H1 (cell line): ENCODE data around the gene GTF2H1. TPM values are rescaled to one million over a fixed set of nuclear protein-coding genes. Genes with fewer than 3 reads are reported as not detected.
A peak's percentile ranks its signal among the peaks of the same experiment; 100 is the strongest.

Experiments used
- CTCF ChIA-PET: fragments of 300-600 bp; sonication (Branson Sonifier 250); formaldehyde crosslinking; loops from one replicate; lab custom pipeline; 2021; ENCODE audit not compliant: partially characterized antibody; lab: Charles Lee
- POLR2A ChIA-PET: fragments of 300-600 bp; sonication (Branson Sonifier 250); formaldehyde crosslinking; loops from one replicate; lab custom pipeline; 2021; ENCODE audit warnings: inconsistent platforms; ENCODE audit not compliant: partially characterized antibody; lab: Charles Lee
- DNase-seq, 2 experiments: peaks; one replicate each; pipeline versions ENCODE4 v3.0.0 to v3.0.0-alpha.2; 2010 to 2022; ENCODE audit warnings: low spot score in 2 of 2, low read depth in 1 of 2, mixed read lengths in 1 of 2
- FAIRE-seq: peaks from 2 replicates; lab custom pipeline; 2011; peaks lifted over from hg19 to GRCh38; lab: Jason Lieb, UNC
- H2AFZ ChIP-seq: 2 replicates; pipeline ENCODE4 v1.8.1; 2012; ENCODE audit warnings: low read length, inconsistent platforms
- H2AK5ac ChIP-seq: 2 replicates; pipeline ENCODE4 v1.6.1; 2013; ENCODE audit warnings: low read depth, low read length
- H2BK120ac ChIP-seq: replicated peaks from 2 replicates; pipeline ENCODE3; 2013; ENCODE audit warnings: low read depth, low read length, inconsistent platforms
- H2BK12ac ChIP-seq: 2 replicates; pipeline ENCODE4 v1.6.1; 2013; ENCODE audit warnings: low read depth, low read length
- H2BK15ac ChIP-seq: 2 replicates; pipeline ENCODE4 v1.6.1; 2013; ENCODE audit warnings: low read length
- H2BK20ac ChIP-seq: 2 replicates; pipeline ENCODE4 v1.6.1; 2013; ENCODE audit warnings: low read length
- H2BK5ac ChIP-seq: 2 replicates; pipeline ENCODE4 v1.6.1; 2013; ENCODE audit warnings: low read depth, low read length
- H3K14ac ChIP-seq: 2 replicates; pipeline ENCODE4 v1.6.1; 2013; ENCODE audit warnings: inconsistent platforms; ENCODE audit not compliant: insufficient read length
- H3K18ac ChIP-seq: 2 replicates; pipeline ENCODE4 v1.6.1; 2013; ENCODE audit warnings: low read length; ENCODE audit errors: extremely low read depth
- H3K23ac ChIP-seq: 2 replicates; pipeline ENCODE4 v1.6.1; 2013; ENCODE audit warnings: inconsistent platforms; ENCODE audit not compliant: insufficient read length
- H3K23me2 ChIP-seq: 2 replicates; pipeline ENCODE4 v1.6.1; 2013; ENCODE audit warnings: low read depth, low read length
- H3K27ac ChIP-seq: 2 replicates; pipeline ENCODE4 v1.6.1; 2011; ENCODE audit warnings: low read depth, low read length, inconsistent platforms
- H3K27me3 ChIP-seq, 4 experiments: replicated peaks in 1 of 4; 1 replicate in 1 of 4; 2 replicates in 3 of 4; pipeline versions ENCODE4 v1.6.1 to v1.8.1; 2011 to 2013; ENCODE audit warnings: low read length in 3 of 4, mild to moderate bottlenecking in 3 of 4, inconsistent platforms in 2 of 4, mixed read lengths in 2 of 4, moderate library complexity in 1 of 4; ENCODE audit not compliant: control insufficient read depth in 3 of 4, insufficient read depth in 3 of 4; ENCODE audit errors: extremely low read depth in 1 of 4
- H3K36me3 ChIP-seq, 4 experiments: 2 replicates each; pipeline versions ENCODE4 v1.6.1 to v1.8.1; 2011 to 2013; ENCODE audit warnings: mild to moderate bottlenecking in 4 of 4, low read length in 3 of 4, moderate library complexity in 2 of 4, control low read depth in 1 of 4, inconsistent platforms in 1 of 4; ENCODE audit not compliant: insufficient read depth in 4 of 4, control insufficient read depth in 2 of 4
- H3K4ac ChIP-seq: replicated peaks from 2 replicates; pipeline ENCODE3; 2013; ENCODE audit warnings: low read length, low read depth, mixed read lengths, inconsistent platforms; ENCODE audit not compliant: insufficient read length
- H3K4me1 ChIP-seq, 4 experiments: replicated peaks in 1 of 4; 1 replicate in 1 of 4; 2 replicates in 3 of 4; pipeline versions ENCODE4 v1.6.1 to v1.8.1; 2011 to 2013; ENCODE audit warnings: low read length in 3 of 4, inconsistent platforms in 2 of 4, mixed read lengths in 1 of 4; ENCODE audit not compliant: insufficient read depth in 4 of 4, control insufficient read depth in 3 of 4
- H3K4me2 ChIP-seq, 2 experiments: 2 replicates each; pipeline versions ENCODE4 v1.6.1 to v1.8.1; 2011 to 2013; ENCODE audit warnings: low read depth in 2 of 2, low read length in 2 of 2, control low read depth in 1 of 2, inconsistent platforms in 1 of 2, mild to moderate bottlenecking in 1 of 2; ENCODE audit not compliant: insufficient read depth in 1 of 2
- H3K4me3 ChIP-seq, 4 experiments: fragments of 200-600, 300-600 bp in 1 of 4; sonication (generic), shearing (Covaris generic), sonication (Bioruptor Twin) in 1 of 4; 2 replicates each; pipeline versions ENCODE4 v1.5.1 to v1.8.1; 2011 to 2016; ENCODE audit warnings: low read length in 4 of 4, low read depth in 3 of 4, control low read depth in 2 of 4, inconsistent platforms in 2 of 4, mild to moderate bottlenecking in 2 of 4, mixed read lengths in 1 of 4, moderate library complexity in 1 of 4; ENCODE audit not compliant: insufficient read depth in 2 of 4; ENCODE audit errors: extremely low read depth in 1 of 4
- H3K56ac ChIP-seq: replicated peaks from 2 replicates; pipeline ENCODE3; 2013; ENCODE audit warnings: low read depth, mild to moderate bottlenecking, mixed read lengths, low read length, inconsistent platforms; ENCODE audit not compliant: insufficient read length
- H3K79me1 ChIP-seq: 2 replicates; pipeline ENCODE4 v1.6.1; 2013; ENCODE audit warnings: low read depth, low read length, control low read depth
- H3K79me2 ChIP-seq, 2 experiments: 2 replicates each; pipeline versions ENCODE4 v1.6.1 to v1.8.1; 2012 to 2013; ENCODE audit warnings: low read length in 2 of 2, mild to moderate bottlenecking in 2 of 2, inconsistent platforms in 1 of 2; ENCODE audit not compliant: insufficient read depth in 2 of 2, control insufficient read depth in 1 of 2
- H3K9ac ChIP-seq, 4 experiments: replicated peaks in 1 of 4; 1 replicate in 1 of 4; 2 replicates in 3 of 4; pipeline versions ENCODE4 v1.6.1 to v1.8.1; 2011 to 2013; ENCODE audit warnings: low read depth in 3 of 4, low read length in 3 of 4, control low read depth in 2 of 4, mild to moderate bottlenecking in 2 of 4, moderate library complexity in 2 of 4, inconsistent platforms in 1 of 4; ENCODE audit errors: extremely low read depth in 1 of 4
- H3K9me3 ChIP-seq, 2 experiments: 2 replicates each; pipeline versions ENCODE4 v1.6.1 to v1.8.1; 2012 to 2013; ENCODE audit warnings: mild to moderate bottlenecking in 2 of 2, moderate library complexity in 2 of 2, control low read depth in 1 of 2, inconsistent platforms in 1 of 2, low read depth in 1 of 2, low read length in 1 of 2, mixed read lengths in 1 of 2; ENCODE audit not compliant: insufficient read depth in 2 of 2
- H4K20me1 ChIP-seq, 2 experiments: replicated peaks in 1 of 2; 2 replicates each; pipeline versions ENCODE3 to v1.8.1; 2011 to 2013; ENCODE audit warnings: inconsistent platforms in 2 of 2, low read length in 2 of 2, mild to moderate bottlenecking in 1 of 2; ENCODE audit not compliant: insufficient read depth in 2 of 2, control insufficient read depth in 1 of 2
- H4K5ac ChIP-seq: 2 replicates; pipeline ENCODE4 v1.6.1; 2013; ENCODE audit warnings: low read length, low read depth, mixed read lengths, inconsistent platforms; ENCODE audit not compliant: insufficient read length
- H4K8ac ChIP-seq: 2 replicates; pipeline ENCODE4 v1.8.0; 2013; ENCODE audit warnings: mild to moderate bottlenecking, moderate library complexity, low read length, inconsistent platforms; ENCODE audit not compliant: insufficient read depth; ENCODE audit errors: extremely low read depth
- H4K91ac ChIP-seq: replicated peaks from 2 replicates; pipeline ENCODE3; 2013; ENCODE audit warnings: low read length, mixed read lengths, inconsistent platforms; ENCODE audit not compliant: insufficient read length
- SP1 ChIP-seq: IDR thresholded peaks from 2 replicates; pipeline ENCODE4 v1.6.1; 2011; ENCODE audit warnings: low read depth, low read length
- WGBS, 2 experiments: shearing (Covaris generic) in 1 of 2; methylation state at CpG; one replicate each; pipeline versions ENCODE4 v1.1.6 to v1.1.7; 2013 to 2015; ENCODE audit warnings: low lambda C conversion rate in 2 of 2, mixed read lengths in 2 of 2, inconsistent platforms in 1 of 2, low coverage in 1 of 2, missing lambda C conversion rate in 1 of 2; ENCODE audit not compliant: insufficient replicate concordance in 2 of 2, insufficient coverage in 1 of 2, insufficient read length in 1 of 2; ENCODE audit errors: extremely low coverage in 1 of 2, missing lambda C conversion rate in 1 of 2; 5-methylcytosine and 5-hydroxymethylcytosine counted together
- polyA plus RNA-seq, 7 experiments: library from polyadenylated mRNA; depleted of rRNA in 3 of 7; stranded (reverse) in 5 of 7; unstranded in 2 of 7; fragments of >200 nt in 5 of 7; fragments of 200-250 nt in 2 of 7; gene quantifications; 1 replicate in 5 of 7; 2 replicates in 1 of 7; 4 replicates in 1 of 7; pipeline versions ENCODE4 v1.2.1 to v1.2.3, GENCODE V29; 2011 to 2013; ENCODE audit warnings: missing spikeins in 2 of 7, mixed read lengths in 2 of 7
- total RNA-seq: library from RNA; stranded (reverse); fragmentation: NEBNext Ultra II Directional; extraction: Animal tissue kit (Norgen Biotek cat#: 25700); gene quantifications from 2 replicates; pipeline ENCODE4 v1.2.1, GENCODE V29; 2021

Gene GTF2H1
- total and polyA plus RNA-seq, 2 of the 8 experiments (the other 6 are each of a cell fraction or from before 2014, with no cell fraction given): 9.1 to 26.3 TPM

DNA sequence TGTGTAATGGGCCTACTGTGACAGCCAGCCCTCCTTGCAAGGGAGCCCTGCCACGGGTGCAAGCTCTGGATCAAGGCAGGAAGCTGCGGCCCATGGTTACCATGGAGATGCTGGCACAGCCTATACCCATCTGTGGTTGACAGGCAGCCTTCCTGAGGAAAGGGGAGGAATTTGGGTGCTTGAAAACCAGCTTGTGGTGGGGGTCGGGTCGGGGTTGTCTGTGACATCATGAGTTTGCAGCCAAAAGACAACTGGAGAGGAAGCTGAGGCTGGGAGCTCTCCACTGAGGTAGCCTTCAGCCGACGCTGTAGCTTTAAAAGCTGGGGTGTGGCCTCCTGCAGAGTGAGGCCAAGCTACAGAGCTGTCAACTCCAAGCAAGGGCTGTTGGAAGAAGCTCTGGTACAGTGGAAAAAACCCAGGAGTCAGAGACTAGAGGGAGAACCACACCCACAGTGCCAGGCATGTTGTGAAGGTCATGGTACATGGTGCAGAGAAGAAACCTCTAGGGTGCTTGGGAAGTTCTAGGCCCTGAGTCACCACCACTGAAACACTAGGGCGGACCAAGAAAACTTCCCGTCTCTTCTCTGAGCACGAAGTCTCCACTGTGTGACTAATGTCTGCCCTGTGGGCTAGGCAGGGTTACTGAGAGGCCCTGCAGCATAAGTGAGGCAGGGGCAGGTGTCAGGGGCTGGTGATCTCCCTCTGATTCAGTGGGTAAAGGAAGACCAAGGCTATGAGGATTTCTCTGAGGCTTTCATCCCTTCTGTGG is 61.2 kb downstream of the GTF2H1 start:
- H3K27ac ChIP-seq: no peak overlapping the region
- ChIA-PET CTCF (interaction anchor here (0.6 to 2.7 kb wide), 7 partner anchors 12 to 342 kb away, joined by 3 to 11 read pairs (median 3); partner anchors contain the start of gene LDHA), POLR2A (interaction anchor here (0.6 to 2.7 kb wide), 3 partner anchors 10 to 1306 kb away, joined by 3 to 26 read pairs (median 3); partner anchors contain the start of genes LDHA and RPS13)
- no peaks in the 10 kb centered on the region for H3K36me3 ChIP-seq
- H3K23ac ChIP-seq: no peak overlapping the region
- no peak overlapping the region for H2AK5ac ChIP-seq
- no peak overlapping the region for H3K14ac ChIP-seq
- no peak overlapping the region for H3K18ac ChIP-seq
- peak overlapping the region; percentile 41; the same call in 1 of the 2 replicates for H2AFZ ChIP-seq
- no peak overlapping the region for H2BK15ac ChIP-seq
- no peak overlapping the region for H4K5ac ChIP-seq
- no peak for TF ChIP-seq SP1
- no peak overlapping the region for H3K4ac ChIP-seq
- no peak overlapping the region for H4K8ac ChIP-seq
- H3K23me2 ChIP-seq: no peaks in the 10 kb centered on the region
- H3K4me3 ChIP-seq: no peak overlapping the region
- H2BK5ac ChIP-seq: no peak overlapping the region
- H2BK12ac ChIP-seq: no peak overlapping the region
- H3K4me1 ChIP-seq: peaks cover 0 to 7% (median 3%) of the 10 kb centered on the region in 4 experiments; a peak in 1 of 7 replicates
- no peak for FAIRE-seq
- H3K79me1 ChIP-seq: no peaks in the 10 kb centered on the region
- H2BK120ac ChIP-seq: no peak overlapping the region
- H3K27me3 ChIP-seq: no peaks in the 10 kb centered on the region
- no peak overlapping the region for H3K4me2 ChIP-seq
- 67% methylated on average over 9 of the region's 9 CpGs; no CpG with 5 or more reads in 1 of the 2 experiments for WGBS, 2 experiments
- no peaks in the 10 kb centered on the region for H4K20me1 ChIP-seq
- no peak for DNase-seq
- H4K91ac ChIP-seq: no peak overlapping the region
- no peak overlapping the region for H3K56ac ChIP-seq
- no peaks in the 10 kb centered on the region for H3K9me3 ChIP-seq
- no peak overlapping the region for H3K9ac ChIP-seq
- H3K79me2 ChIP-seq: no peaks in the 10 kb centered on the region
- H2BK20ac ChIP-seq: no peak overlapping the region
